Left ventricle myocardium inferior (tissue), 1 donor: Measurements from ENCODE around the gene FKRP. TPM values are rescaled to one million over a fixed set of nuclear protein-coding genes. Genes with fewer than 3 reads are reported as not detected.

ENCODE experiments used
- DNase-seq: peaks from one replicate; pipeline ENCODE4 v3.0.0-alpha.2; 2020
- H3K27ac ChIP-seq: fragments of 200-600 bp; replicated peaks from 2 replicates; pipeline ENCODE4 v1.8.0; 2021
- H3K27me3 ChIP-seq: fragments of 200-600 bp; 2 replicates; pipeline ENCODE4 v1.8.0; 2021; ENCODE audit warnings: low read depth
- H3K36me3 ChIP-seq: fragments of 200-600 bp; 2 replicates; pipeline ENCODE4 v1.8.0; 2021
- H3K4me1 ChIP-seq: fragments of 200-600 bp; 2 replicates; pipeline ENCODE4 v1.8.0; 2021
- H3K4me3 ChIP-seq: fragments of 200-600 bp; 2 replicates; pipeline ENCODE4 v1.8.0; 2021; ENCODE audit warnings: mild to moderate bottlenecking, moderate library complexity
- H3K9me3 ChIP-seq: fragments of 200-600 bp; replicated peaks from 2 replicates; pipeline ENCODE4 v1.8.0; 2021
- CTCF ChIP-seq: fragments of 200-600 bp; IDR thresholded peaks from 2 replicates; pipeline ENCODE4 v1.8.0; 2021; ENCODE audit warnings: antibody characterized with exemption, mild to moderate bottlenecking, borderline replicate concordance
- intact Hi-C: fragments of 100-400 bp; cut with micrococcal nuclease; formaldehyde crosslinking; loops from one replicate; pipeline ENCODE4 v1.11.0; 2022
- total RNA-seq: library from RNA; stranded (reverse); fragmentation: NEBNext Ultra II Directional; extraction: Animal tissue kit (Norgen Biotek cat#: 25700); gene quantifications from one replicate; pipeline ENCODE4 v1.2.1, GENCODE V29; 2021
- donor health status: DM: no; HTN: yes; CAD: no; lungs with severe emphysema.

FKRP gene
- total RNA-seq, 1 donor from 2014 or later: 15.6 TPM

DNA sequence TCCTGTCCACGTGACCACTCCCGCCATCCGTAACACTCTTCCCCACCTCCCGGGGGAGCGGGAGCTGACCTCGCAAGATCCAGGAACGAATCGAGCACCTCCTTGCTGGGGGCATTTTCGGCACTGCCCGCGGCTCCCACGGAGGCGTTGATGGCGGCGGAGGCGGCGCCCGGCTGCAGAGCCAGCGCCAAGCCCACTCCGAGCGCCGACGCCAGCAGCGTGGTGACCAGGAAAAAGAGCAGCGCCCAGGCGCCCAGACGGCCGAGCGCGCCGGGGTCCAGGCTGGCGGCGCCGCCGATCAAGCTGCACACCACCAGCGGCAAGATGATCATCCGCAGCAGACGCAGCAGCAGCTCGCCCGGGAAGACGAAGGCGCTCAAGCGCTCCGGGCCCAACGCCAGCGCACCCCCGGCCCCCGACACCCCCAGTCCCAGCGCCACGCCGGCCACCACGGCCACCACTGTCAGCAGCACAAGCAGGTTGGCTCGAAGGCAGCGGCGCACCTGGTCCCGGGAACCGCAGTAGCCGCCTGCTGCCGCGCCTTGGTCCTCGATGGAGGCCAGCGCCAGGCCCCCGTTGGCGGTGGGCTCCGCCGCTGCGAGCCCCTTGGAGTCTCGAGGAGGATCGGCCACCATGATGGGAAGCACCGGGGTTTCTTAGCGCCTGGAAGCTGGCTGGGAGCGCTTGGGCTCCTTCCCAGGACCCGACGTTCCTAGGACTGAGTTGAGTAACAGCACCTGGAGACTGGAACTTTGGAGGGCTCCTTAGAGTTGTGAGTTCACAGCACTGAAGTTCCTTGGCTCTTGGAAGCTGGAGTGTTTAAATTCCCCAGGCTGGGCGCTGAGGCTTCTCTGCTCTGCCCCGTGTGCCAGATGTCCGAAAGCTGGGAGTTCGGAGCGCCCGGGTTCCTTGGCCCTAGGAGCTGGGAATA lies 41.7 kb downstream of the FKRP start:
- intact Hi-C loops: no loop called here

GRCh38 chr19:46788262-46788967 lies 42.6 kb downstream of the FKRP start, which contains the start of gene SLC1A5:
TSS of gene SLC1A5 (minus strand) at chr19:46788594. CDS start at chr19:46787965, 629 bp downstream.
- TF ChIP-seq CTCF: no peak
- peak; percentile 96 for DNase-seq
- Histone ChIP-seq H3K9me3 (no peaks in the 10 kb centered on the region), H3K27me3 (peaks cover 6% of the 10 kb centered on the region), H3K36me3 (no peaks in the 10 kb centered on the region), H3K4me1 (peaks cover 52% of the 10 kb centered on the region), H3K4me3 (peak within 1 kb of the TSS; percentile 70), H3K27ac (peak within 1 kb of the TSS; percentile 87)
- intact Hi-C loops: no loop called here

More for the DNA sequence above, 41.7 kb downstream of the FKRP start:
- Histone ChIP-seq H3K36me3 (no peaks in the 10 kb centered on the region), H3K27me3 (peaks cover 6% of the 10 kb centered on the region), H3K9me3 (no peaks in the 10 kb centered on the region), H3K4me3 (peak overlapping the region; percentile 70), H3K4me1 (peaks cover 52% of the 10 kb centered on the region), H3K27ac (peak overlapping the region; percentile 87)
- TF ChIP-seq CTCF: no peak
- DNase-seq: peak; percentile 65

- H3K9me3 ChIP-seq: no peaks in the 10 kb centered on the region
- no peak overlapping the region for H3K27ac ChIP-seq
- intact Hi-C loops: no loop called here
- TF ChIP-seq CTCF: no peak
- no peaks in the 10 kb centered on the region for H3K36me3 ChIP-seq
- DNase-seq: no peak
- H3K4me1 ChIP-seq: peaks cover 50% of the 10 kb centered on the region
- peak overlapping the region; percentile 70 for H3K4me3 ChIP-seq
- peaks cover 6% of the 10 kb centered on the region for H3K27me3 ChIP-seq
These were observed 43.1 kb downstream of the FKRP start for GRCh38 chr19:46788968-46789338.

DNA sequence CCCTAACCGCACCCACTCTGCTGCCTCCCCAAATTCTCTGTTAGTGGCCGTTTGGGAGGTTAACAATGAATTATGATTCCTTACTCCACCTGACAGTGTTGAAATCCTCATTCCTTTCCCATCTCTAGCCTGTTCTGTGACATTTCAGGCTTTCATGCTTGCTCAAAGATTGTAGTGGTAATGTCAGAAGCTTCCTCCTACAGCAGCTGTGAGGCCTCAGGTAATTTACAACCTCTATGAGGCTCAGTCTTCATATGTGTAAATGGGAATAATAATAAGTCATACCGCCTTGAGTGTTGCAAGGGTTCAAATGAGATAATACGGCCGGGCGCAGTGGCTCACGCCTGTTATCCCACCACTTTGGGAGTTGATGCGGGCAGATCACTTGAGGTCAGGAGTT lies 43.5 kb downstream of the FKRP start:
- no peak overlapping the region for H3K27ac ChIP-seq
- no peaks in the 10 kb centered on the region for H3K9me3 ChIP-seq
- DNase-seq: no peak
- intact Hi-C loops: no loop called here
- no peak overlapping the region for H3K4me3 ChIP-seq
- no peak for TF ChIP-seq CTCF
- H3K27me3 ChIP-seq: peaks cover 6% of the 10 kb centered on the region
- H3K4me1 ChIP-seq: peaks cover 46% of the 10 kb centered on the region
- H3K36me3 ChIP-seq: no peaks in the 10 kb centered on the region

DNA sequence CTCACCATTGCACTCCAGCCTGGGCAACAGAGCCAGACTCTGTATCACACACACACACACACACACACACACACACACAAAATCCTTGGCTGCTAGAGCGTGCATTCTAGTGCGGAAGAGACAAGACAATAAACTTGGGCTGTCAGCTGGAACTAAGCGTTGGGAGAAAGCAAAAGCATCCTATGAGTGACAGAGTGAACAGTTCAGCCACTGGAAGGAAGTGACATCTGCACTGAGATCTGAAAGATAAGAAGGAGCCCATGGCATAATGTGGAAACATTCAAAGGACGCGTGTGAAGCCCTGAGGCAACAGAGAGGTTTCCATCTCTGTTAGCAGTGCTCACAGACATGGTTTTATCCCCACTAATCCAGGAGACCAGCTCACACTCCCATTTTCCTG lies 46.1 kb downstream of the FKRP start:
- DNase-seq: no peak
- intact Hi-C loops: no loop called here
- Histone ChIP-seq H3K36me3 (no peaks in the 10 kb centered on the region), H3K4me1 (peaks cover 21% of the 10 kb centered on the region), H3K4me3 (no peak overlapping the region), H3K27ac (no peak overlapping the region), H3K9me3 (no peaks in the 10 kb centered on the region), H3K27me3 (peaks cover 6% of the 10 kb centered on the region)
- no peak for TF ChIP-seq CTCF
